Sigmoid colon (tissue), 7 donors: Measurements from ENCODE around the gene FBXW12. TPM values are rescaled to one million over a fixed set of nuclear protein-coding genes. Genes with fewer than 3 reads are reported as not detected.

Experiments used
- DNase-seq: peaks from one replicate; pipeline ENCODE4 v3.0.0-alpha.2; 2019
- H3K27ac ChIP-seq, 4 donors: fragments of 200-600 bp; sonication (generic); one replicate each; pipeline ENCODE4 v1.5.1; 2016 to 2019; ENCODE audit warnings: mild to moderate bottlenecking in 1 of 4
- H3K27me3 ChIP-seq, 3 donors: fragments of 200-600 bp; sonication (generic); one replicate each; pipeline ENCODE4 v1.5.1; 2019; ENCODE audit warnings: mild to moderate bottlenecking in 1 of 3
- H3K36me3 ChIP-seq, 4 donors: fragments of 200-600 bp; sonication (generic); one replicate each; pipeline ENCODE4 v1.5.1; 2016 to 2019
- H3K4me1 ChIP-seq, 4 donors: fragments of 200-600 bp; sonication (generic); one replicate each; pipeline ENCODE4 v1.5.1; 2017 to 2019
- H3K4me3 ChIP-seq, 4 donors: fragments of 200-600 bp; sonication (generic); one replicate each; pipeline ENCODE4 v1.5.1; 2017 to 2019; ENCODE audit warnings: mild to moderate bottlenecking in 2 of 4, moderate library complexity in 1 of 4
- H3K9me3 ChIP-seq, 4 donors: fragments of 200-600 bp in 3 of 4; sonication (generic) in 3 of 4; one replicate each; pipeline versions ENCODE4 v1.5.1 to v1.6.1; 2013 to 2019
- CTCF ChIP-seq, 4 experiments: fragments of 450-650 bp in 3 of 4; fragments of 200-600 bp in 1 of 4; IDR thresholded peaks; one replicate each; pipeline ENCODE4 v1.5.1; 2016 to 2019; ENCODE audit warnings: antibody characterized with exemption in 4 of 4, mild to moderate bottlenecking in 3 of 4, moderate library complexity in 2 of 4
- EP300 ChIP-seq, 4 donors: sonication (generic); formaldehyde crosslinking; IDR thresholded peaks; one replicate each; pipeline ENCODE4 v1.6.1; 2017; ENCODE audit warnings: antibody characterized with exemption in 4 of 4
- POLR2A ChIP-seq, 2 donors: fragments of 450-650 bp; IDR thresholded peaks; one replicate each; pipeline ENCODE4 v1.6.1; 2016; ENCODE audit warnings: antibody characterized with exemption in 2 of 2, mild to moderate bottlenecking in 2 of 2, moderate library complexity in 2 of 2
- POLR2AphosphoS5 ChIP-seq, 4 donors: sonication (generic); formaldehyde crosslinking; IDR thresholded peaks; one replicate each; pipeline ENCODE4 v1.6.1; 2017; ENCODE audit warnings: antibody characterized with exemption in 4 of 4
- WGBS, 2 donors: extraction: QIAGEN DNeasy Blood & Tissue Kit; methylation state at CpG; one replicate each; pipeline ENCODE4 v1.1.7; 2013; 5-methylcytosine and 5-hydroxymethylcytosine counted together
- intact Hi-C: fragments of 100-400 bp; cut with DNase I; formaldehyde crosslinking; loops from one replicate; pipeline ENCODE4 v1.15.1; 2023
- polyA plus RNA-seq, 3 donors: library from polyadenylated mRNA; stranded (reverse); fragments of 200-250 nt; gene quantifications; one replicate each; pipeline ENCODE4 v1.2.3, GENCODE V29; 2013
- total RNA-seq, 4 donors: library from RNA; depleted of rRNA; stranded (reverse); fragments of >200 nt; gene quantifications; one replicate each; pipeline ENCODE4 v1.1.0, GENCODE V29; 2016
- donor health status: healthy with polysubstance abuse.
- donor health status: Bipolar disorder and iron deficiency.
- donor health status: healthy.

FBXW12 gene
- total and polyA plus RNA-seq, 7 donors, result not detected

GRCh38 chr3:48432411-48433371, 60.7 kb downstream of the FBXW12 start:
- intact Hi-C loops, result loop anchor here (10.0 kb wide), 1 partner anchor 238 kb away; no protein-coding TSS in a partner anchor
- no peak overlapping the region for H3K4me3 ChIP-seq
- H3K36me3 ChIP-seq, result peaks cover 0 to 19% (median 6%) of the 10 kb centered on the region in 4 donors
- 84 to 88% methylated on average over 16 of the region's 16 CpGs for WGBS, 2 donors
- H3K27ac ChIP-seq, result peak overlapping the region; percentile 68 to 96 (median 93)
- H3K4me1 ChIP-seq, result peaks cover 0 to 46% (median 33%) of the 10 kb centered on the region in 4 donors
- DNase-seq, result peak; percentile 59
- no peaks in the 10 kb centered on the region for H3K27me3 ChIP-seq
- TF ChIP-seq POLR2AphosphoS5 (IDR thresholded peaks at IDR 0.05) (no peak), EP300 (IDR thresholded peaks at IDR 0.05) (no peak), POLR2A (IDR thresholded peaks at IDR 0.05) (no peak), CTCF (IDR thresholded peaks at IDR 0.05) (no peak)
- H3K9me3 ChIP-seq, result no peaks in the 10 kb centered on the region

- Histone ChIP-seq H3K36me3 (peaks cover 0 to 19% (median 6%) of the 10 kb centered on the region in 4 donors), H3K9me3 (no peaks in the 10 kb centered on the region), H3K27me3 (no peaks in the 10 kb centered on the region), H3K4me3 (no peak overlapping the region), H3K4me1 (peaks cover 0 to 37% (median 25%) of the 10 kb centered on the region in 4 donors), H3K27ac (peak overlapping the region; percentile 68 to 96 (median 93))
- TF ChIP-seq POLR2AphosphoS5 (IDR thresholded peaks at IDR 0.05) (peak in 1 of 4 donors; percentile 22), CTCF (IDR thresholded peaks at IDR 0.05) (no peak)
- intact Hi-C loops, result loop anchor here (10.0 kb wide), 1 partner anchor 239 kb away; no protein-coding TSS in a partner anchor
- DNase-seq, result peak; percentile 80
- 40 to 75% methylated on average over 12 of the region's 12 CpGs for WGBS, 2 donors
These were observed 61.6 kb downstream of the FBXW12 start for GRCh38 chr3:48433472-48434118.

- WGBS, 2 donors, result 58 to 72% methylated on average over 15 of the region's 15 CpGs
- intact Hi-C loops, result loop anchor here (1.0 to 10.0 kb wide), 3 partner anchors 33 to 240 kb away; no protein-coding TSS in a partner anchor
- Histone ChIP-seq H3K27ac (peak overlapping the region; percentile 68 to 96 (median 93)), H3K4me3 (no peak overlapping the region), H3K27me3 (no peaks in the 10 kb centered on the region), H3K4me1 (peaks cover 0 to 48% (median 29%) of the 10 kb centered on the region in 4 donors), H3K9me3 (no peaks in the 10 kb centered on the region), H3K36me3 (peaks cover 0 to 19% (median 6%) of the 10 kb centered on the region in 4 donors)
- no peak for TF ChIP-seq CTCF (IDR thresholded peaks at IDR 0.05)
- TF ChIP-seq POLR2AphosphoS5 (IDR thresholded peaks at IDR 0.05), result no peak
- no peak for TF ChIP-seq POLR2A (IDR thresholded peaks at IDR 0.05)
- TF ChIP-seq EP300 (IDR thresholded peaks at IDR 0.05), result no peak
- peak; percentile 61 for DNase-seq
These were observed 62.7 kb downstream of the FBXW12 start for GRCh38 chr3:48434591-48435222.

GRCh38 chr3:48435223-48435595, 63.2 kb downstream of the FBXW12 start:
- H3K4me3 ChIP-seq, result no peak overlapping the region
- H3K27ac ChIP-seq, result peak overlapping the region; percentile 68 to 96 (median 93)
- H3K4me1 ChIP-seq, result peaks cover 0 to 44% (median 24%) of the 10 kb centered on the region in 4 donors
- peak; percentile 57 for DNase-seq
- H3K9me3 ChIP-seq, result no peaks in the 10 kb centered on the region
- no peaks in the 10 kb centered on the region for H3K27me3 ChIP-seq
- H3K36me3 ChIP-seq, result peaks cover 0 to 19% (median 6%) of the 10 kb centered on the region in 4 donors
- 91 to 94% methylated on average over 4 of the region's 4 CpGs for WGBS, 2 donors
- intact Hi-C loops, result loop anchor here (1.0 to 10.0 kb wide), 3 partner anchors 34 to 240 kb away; no protein-coding TSS in a partner anchor
- TF ChIP-seq POLR2A (IDR thresholded peaks at IDR 0.05) (no peak), POLR2AphosphoS5 (IDR thresholded peaks at IDR 0.05) (no peak), EP300 (IDR thresholded peaks at IDR 0.05) (no peak), CTCF (IDR thresholded peaks at IDR 0.05) (no peak)
